HCT116 (cell line): ENCODE data around the gene VAMP2. TPM values are rescaled to one million over a fixed set of nuclear protein-coding genes. Genes with fewer than 3 reads are reported as not detected.

Experiments used
- ATAC-seq: fragments of 200-7000 bp; cut with Tn5 transposase; 2 replicates; pipeline ENCODE4 v1.9.1; 2020; ENCODE audit warnings: mild to moderate bottlenecking, moderate library complexity
- BruUV-seq: library from RNA; stranded (reverse); fragments of 400-500 nt; replicated peaks from 2 replicates; lab custom pipeline; 2021; lab: Mats Ljungman, UMichigan
- CTCF ChIA-PET: fragments of 300-600 bp; sonication (Branson Sonifier 250); formaldehyde crosslinking; loops from one replicate; lab custom pipeline; 2021; ENCODE audit warnings: antibody characterized with exemption; lab: Charles Lee
- POLR2A ChIA-PET: fragments of 300-600, 350-600 bp; sonication (Branson Sonifier 250); formaldehyde crosslinking; loops from one replicate; lab custom pipeline; 2021; ENCODE audit warnings: antibody characterized with exemption; lab: Charles Lee
- RAD21 ChIA-PET, 2 experiments: fragments of 300-600 bp; sonication (Branson Sonifier 250); formaldehyde crosslinking; loops; one replicate each; lab custom pipeline; 2023; ENCODE audit warnings: low total read pairs in 2 of 2; ENCODE audit not compliant: uncharacterized antibody in 2 of 2, unreplicated experiment in 2 of 2, low non-redundant PET in 1 of 2; lab: Charles Lee
- DNase-seq: peaks from one replicate; pipeline ENCODE4 v3.0.0-alpha.2; 2010; ENCODE audit warnings: low read depth, low spot score
- H2AFZ ChIP-seq: fragments of 200-600 bp; shearing (Covaris generic), sonication (generic); 2 replicates; pipeline ENCODE4 v1.6.1; 2017; ENCODE audit warnings: low read depth, mixed run types, mixed read lengths, antibody characterized with exemption, low read length; ENCODE audit not compliant: poor library complexity, severe bottlenecking
- H3K27ac ChIP-seq: 2 replicates; pipeline ENCODE4 v1.5.1; 2012; ENCODE audit warnings: low read depth, low read length
- H3K27me3 ChIP-seq: fragments of 200-600 bp; sonication (generic); 2 replicates; pipeline ENCODE4 v1.6.1; 2016; ENCODE audit warnings: mixed run types, low read length, mixed read lengths; ENCODE audit not compliant: insufficient read depth
- H3K36me3 ChIP-seq, 2 experiments: fragments of 200-500 bp in 1 of 2; fragments of 200-600 bp in 1 of 2; sonication (Bioruptor generic) in 1 of 2; sonication (generic) in 1 of 2; 2 replicates each; pipeline versions ENCODE4 v1.5.1 to v1.6.1; 2014 to 2016; ENCODE audit warnings: low read length in 2 of 2, inconsistent platforms in 1 of 2, mixed read lengths in 1 of 2, mixed run types in 1 of 2; ENCODE audit not compliant: insufficient read depth in 2 of 2, control insufficient read depth in 1 of 2
- H3K4me1 ChIP-seq, 2 experiments: fragments of 200-600 bp in 1 of 2; sonication (generic) in 1 of 2; 2 replicates each; pipeline versions ENCODE4 v1.5.1 to v1.6.1; 2012 to 2017; ENCODE audit warnings: low read length in 2 of 2, inconsistent platforms in 1 of 2, mild to moderate bottlenecking in 1 of 2, mixed read lengths in 1 of 2, mixed run types in 1 of 2, moderate library complexity in 1 of 2; ENCODE audit not compliant: insufficient read depth in 2 of 2, control insufficient read depth in 1 of 2
- H3K4me2 ChIP-seq: fragments of 200-600 bp; sonication (generic); 2 replicates; pipeline ENCODE4 v1.6.1; 2017; ENCODE audit warnings: mixed run types, low read length, mixed read lengths
- H3K4me3 ChIP-seq, 2 experiments: fragments of 200-600 bp in 1 of 2; sonication (generic) in 1 of 2; replicated peaks in 1 of 2; 2 replicates each; pipeline ENCODE4 v1.5.1; 2011 to 2016; ENCODE audit warnings: low read length in 2 of 2, control low read depth in 1 of 2, low read depth in 1 of 2, mild to moderate bottlenecking in 1 of 2, mixed read lengths in 1 of 2, mixed run types in 1 of 2
- H3K79me2 ChIP-seq: fragments of 200-600 bp; sonication (generic); 2 replicates; pipeline ENCODE4 v1.6.1; 2017; ENCODE audit warnings: mild to moderate bottlenecking, mixed run types, low read length, moderate library complexity, mixed read lengths; ENCODE audit not compliant: insufficient read depth
- H3K9ac ChIP-seq: fragments of 200-600 bp; sonication (generic); 2 replicates; pipeline ENCODE4 v1.6.1; 2016; ENCODE audit warnings: low read length, mixed read lengths
- H3K9me2 ChIP-seq: fragments of 200-600 bp; sonication (generic), shearing (Covaris generic); 2 replicates; pipeline ENCODE4 v1.6.1; 2017; ENCODE audit warnings: mixed run types, mild to moderate bottlenecking, moderate library complexity; ENCODE audit not compliant: insufficient read depth
- H3K9me3 ChIP-seq, 2 experiments: fragments of 200-500 bp in 1 of 2; fragments of 200-600 bp in 1 of 2; sonication (Bioruptor generic) in 1 of 2; sonication (generic) in 1 of 2; 2 replicates each; pipeline ENCODE4 v1.6.1; 2014 to 2017; ENCODE audit warnings: low read length in 2 of 2, mixed read lengths in 2 of 2, inconsistent platforms in 1 of 2, low read depth in 1 of 2, mild to moderate bottlenecking in 1 of 2, mixed run types in 1 of 2, moderate library complexity in 1 of 2; ENCODE audit not compliant: control insufficient read depth in 1 of 2, insufficient read depth in 1 of 2
- H4K20me1 ChIP-seq: fragments of 200-600 bp; sonication (generic), shearing (Covaris generic); 2 replicates; pipeline ENCODE4 v1.6.1; 2017; ENCODE audit warnings: mixed run types, mild to moderate bottlenecking, moderate library complexity; ENCODE audit not compliant: insufficient read depth
- CBX3 ChIP-seq: IDR thresholded peaks from 2 replicates; pipeline ENCODE4 v1.6.1; 2012; ENCODE audit warnings: low read depth
- EGR1 ChIP-seq: IDR thresholded peaks from 2 replicates; pipeline ENCODE4 v1.6.1; 2012; ENCODE audit warnings: low read depth
- EZH2 ChIP-seq: fragments of 200-600 bp; sonication (generic); IDR thresholded peaks from 2 replicates; pipeline ENCODE4 v1.6.1; 2017; ENCODE audit warnings: antibody characterized with exemption, mixed run types
- FOSL1 ChIP-seq: IDR thresholded peaks from 2 replicates; pipeline ENCODE4 v1.6.1; 2012; ENCODE audit warnings: low read depth
- POLR2A ChIP-seq: IDR thresholded peaks from 2 replicates; pipeline ENCODE4 v1.7.0; 2011; ENCODE audit warnings: borderline replicate concordance; ENCODE audit not compliant: insufficient read depth, insufficient read length; ENCODE audit errors: extremely low read depth
- POLR2AphosphoS5 ChIP-seq: IDR thresholded peaks from 2 replicates; pipeline ENCODE4 v1.6.1; 2011; ENCODE audit warnings: mild to moderate bottlenecking, low read depth, low read length, moderate library complexity
- SIN3A ChIP-seq: IDR thresholded peaks from 2 replicates; pipeline ENCODE4 v1.6.1; 2012; ENCODE audit warnings: low read depth
- SP1 ChIP-seq: IDR thresholded peaks from 2 replicates; pipeline ENCODE4 v1.6.1; 2012; ENCODE audit warnings: low read depth
- TCF7L2 ChIP-seq: IDR thresholded peaks from 2 replicates; pipeline ENCODE4 v1.7.0; 2011; ENCODE audit warnings: borderline replicate concordance, inconsistent platforms; ENCODE audit not compliant: insufficient read depth, insufficient read length; ENCODE audit errors: extremely low read depth
- YY1 ChIP-seq: IDR thresholded peaks from 2 replicates; pipeline ENCODE4 v1.6.1; 2011; ENCODE audit warnings: low read length, low read depth, moderate library complexity, mild to moderate bottlenecking; ENCODE audit not compliant: insufficient replicate concordance; ENCODE audit errors: extremely low read depth
- ZFX ChIP-seq: fragments of 450-650 bp; IDR thresholded peaks from 2 replicates; pipeline ENCODE4 v1.6.1; 2017
- ZNF274 ChIP-seq: fragments of 200-500 bp; sonication (Bioruptor generic); IDR thresholded peaks from 2 replicates; pipeline ENCODE4 v1.6.1; 2014; ENCODE audit warnings: mild to moderate bottlenecking, low read depth, low read length, inconsistent platforms
- intact Hi-C: fragments of 100-400 bp; cut with micrococcal nuclease; formaldehyde crosslinking; loops from 2 replicates; pipeline ENCODE4 v1.10.0; 2022
- total RNA-seq: library from RNA; stranded (reverse); gene quantifications from one replicate; pipeline ENCODE4 v1.2.1, GENCODE V29; 2021; ENCODE audit not compliant: unreplicated experiment
- TF ChIP-seq, protein P1 (sequence below), 3 experiments: fragments of 200-600 bp in 1 of 3; sonication (generic) in 1 of 3; IDR thresholded peaks in 2 of 3; conservative IDR thresholded peaks in 1 of 3; 2 replicates each; pipeline ENCODE4 v1.5.1; 2012 to 2017; ENCODE audit warnings: low read depth in 2 of 3, low read length in 2 of 3, antibody characterized with exemption in 1 of 3, borderline replicate concordance in 1 of 3, control low read depth in 1 of 3, mild to moderate bottlenecking in 1 of 3, mixed read lengths in 1 of 3, mixed run types in 1 of 3, moderate library complexity in 1 of 3; ENCODE audit not compliant: insufficient read depth in 1 of 3
- TF ChIP-seq, protein P2 (sequence below): IDR thresholded peaks from 2 replicates; pipeline ENCODE4 v1.6.1; 2012

Gene VAMP2
- total RNA-seq, 1 experiment from 2014 or later: 35.9 TPM

DNA sequence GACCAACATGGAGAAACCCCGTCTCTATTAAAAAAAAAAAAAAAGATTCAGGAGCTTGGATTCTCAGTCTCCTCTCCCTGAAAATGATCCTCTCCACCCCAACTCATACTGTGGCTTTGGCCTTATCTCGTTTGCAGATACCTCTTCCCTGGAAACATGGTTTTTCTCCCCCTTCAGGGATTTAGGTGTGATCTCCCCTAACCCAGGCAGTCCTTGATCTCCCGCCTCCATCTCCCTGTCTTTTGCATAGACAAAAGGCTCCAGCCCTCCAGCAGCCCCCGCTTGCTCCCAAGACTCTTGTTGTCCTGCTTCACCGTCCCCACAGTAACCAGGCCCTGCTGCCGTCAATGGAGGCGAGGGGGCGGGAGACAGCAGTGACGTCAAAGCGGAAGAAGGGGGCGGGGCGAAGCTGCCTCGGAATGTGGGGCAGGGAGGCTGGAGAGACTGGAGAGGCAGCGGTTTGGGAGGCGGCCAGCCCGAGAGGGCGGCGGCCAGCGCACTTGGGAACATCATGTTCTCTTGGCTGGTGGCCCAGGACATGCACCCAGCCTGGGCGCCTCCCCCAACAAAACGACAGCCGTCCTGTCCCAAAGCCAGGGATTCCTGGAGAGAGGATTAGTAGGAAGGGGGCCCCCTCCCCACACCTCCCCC lies 8.7 kb downstream of the VAMP2 start:
- Histone ChIP-seq H3K9me2 (no peaks in the 10 kb centered on the region), H3K27ac (peak overlapping the region; percentile 77), H3K9ac (peak overlapping the region; percentile 99), H3K79me2 (peaks cover 57% of the 10 kb centered on the region), H3K9me3 (no peaks in the 10 kb centered on the region), H4K20me1 (no peaks in the 10 kb centered on the region), H2AFZ (no peak overlapping the region), H3K4me2 (peak overlapping the region; percentile 100), H3K36me3 (peaks cover 10 to 17% of the 10 kb centered on the region in 2 experiments), H3K27me3 (no peaks in the 10 kb centered on the region), H3K4me3 (peak overlapping the region; percentile 87 to 95), H3K4me1 (peaks cover 45 to 81% of the 10 kb centered on the region in 2 experiments)
- POLR2A ChIA-PET: interaction anchor here (1.0 to 9.4 kb wide), 6 partner anchors 14 to 56 kb away, joined by 3 to 95 read pairs (median 4); partner anchors contain the start of genes ALOXE3 and AURKB
- peak; percentile 28 for ATAC-seq
- TF ChIP-seq ZNF274: no peak
- no peak for TF ChIP-seq POLR2A
- TF ChIP-seq, protein P1, sequence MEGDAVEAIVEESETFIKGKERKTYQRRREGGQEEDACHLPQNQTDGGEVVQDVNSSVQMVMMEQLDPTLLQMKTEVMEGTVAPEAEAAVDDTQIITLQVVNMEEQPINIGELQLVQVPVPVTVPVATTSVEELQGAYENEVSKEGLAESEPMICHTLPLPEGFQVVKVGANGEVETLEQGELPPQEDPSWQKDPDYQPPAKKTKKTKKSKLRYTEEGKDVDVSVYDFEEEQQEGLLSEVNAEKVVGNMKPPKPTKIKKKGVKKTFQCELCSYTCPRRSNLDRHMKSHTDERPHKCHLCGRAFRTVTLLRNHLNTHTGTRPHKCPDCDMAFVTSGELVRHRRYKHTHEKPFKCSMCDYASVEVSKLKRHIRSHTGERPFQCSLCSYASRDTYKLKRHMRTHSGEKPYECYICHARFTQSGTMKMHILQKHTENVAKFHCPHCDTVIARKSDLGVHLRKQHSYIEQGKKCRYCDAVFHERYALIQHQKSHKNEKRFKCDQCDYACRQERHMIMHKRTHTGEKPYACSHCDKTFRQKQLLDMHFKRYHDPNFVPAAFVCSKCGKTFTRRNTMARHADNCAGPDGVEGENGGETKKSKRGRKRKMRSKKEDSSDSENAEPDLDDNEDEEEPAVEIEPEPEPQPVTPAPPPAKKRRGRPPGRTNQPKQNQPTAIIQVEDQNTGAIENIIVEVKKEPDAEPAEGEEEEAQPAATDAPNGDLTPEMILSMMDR (IDR thresholded peaks at IDR 0.05 in 2 of 3, conservative IDR thresholded peaks at IDR 0.05 in 1 of 3; ENCODE audit: borderline replicate concordance in 1 of 3, insufficient read depth in 1 of 3, low read depth in 2 of 3, low read length in 2 of 3): no peak
- TF ChIP-seq YY1: peak; percentile 30
- TF ChIP-seq SP1: peak; percentile 94
- TF ChIP-seq POLR2AphosphoS5: peak; percentile 73
- TF ChIP-seq CBX3: 0 out of 2 replicates have a peak, but pooled peaks have one; percentile 28
- TF ChIP-seq FOSL1: no peak
- peak; percentile 94 for TF ChIP-seq SIN3A
- TF ChIP-seq EZH2: no peak
- 0 out of 2 replicates have a peak, but pooled peaks have one; percentile 32 for TF ChIP-seq ZFX
- peak; percentile 36 for TF ChIP-seq TCF7L2
- TF ChIP-seq, protein P2, sequence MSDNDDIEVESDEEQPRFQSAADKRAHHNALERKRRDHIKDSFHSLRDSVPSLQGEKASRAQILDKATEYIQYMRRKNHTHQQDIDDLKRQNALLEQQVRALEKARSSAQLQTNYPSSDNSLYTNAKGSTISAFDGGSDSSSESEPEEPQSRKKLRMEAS: peak; percentile 90
- TF ChIP-seq EGR1: peak; percentile 93
- RAD21 ChIA-PET: no interaction called here
- intact Hi-C loops: no loop called here
- no TSS peak for BruUV-seq
- CTCF ChIA-PET: interaction anchor here (1.4 to 1.6 kb wide), 2 partner anchors 35 to 60 kb away, joined by 4 read pairs; no protein-coding TSS in a partner anchor
- peak; percentile 93 for DNase-seq
